ENCODE measurements around the gene TTN. TPM values are rescaled to one million over a fixed set of nuclear protein-coding genes. Genes with fewer than 3 reads are reported as not detected.

TTN gene
- total RNA-seq, 1 experiment from 2014 or later: 0.13 TPM

DNA sequence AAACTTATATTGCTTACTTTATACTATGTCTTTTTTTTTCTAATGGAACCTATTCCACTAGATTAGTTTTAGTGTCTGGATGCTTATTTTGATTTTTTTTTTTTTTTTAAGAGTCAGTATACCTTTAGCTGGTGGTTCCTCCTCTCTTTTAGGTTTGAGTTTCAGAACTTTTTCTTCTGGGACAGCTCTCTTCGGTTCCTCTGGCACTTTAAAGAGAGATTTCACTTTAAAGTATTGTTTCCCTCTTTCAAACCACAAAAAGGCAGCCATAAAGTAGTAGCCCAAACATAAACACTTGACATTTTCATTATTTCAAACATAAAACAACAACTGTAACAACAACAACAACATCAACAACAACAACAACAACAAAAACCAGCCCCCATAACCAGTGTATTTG, 123.3 kb downstream of the TTN start:
- Histone ChIP-seq H3K9me3 (ENCODE audit: control insufficient read depth, insufficient read depth, low read depth, low read length) (no peaks in the 10 kb centered on the region), H3K27ac (ENCODE audit: low read length) (no peak overlapping the region), H3K4me1 (ENCODE audit: control insufficient read depth, insufficient read depth, low read length) (no peaks in the 10 kb centered on the region), H3K27me3 (ENCODE audit: control insufficient read depth, insufficient read depth, low read length) (0 out of 2 replicates have a peak, but pooled peaks cover 4% of the 10 kb centered on the region), H3K4me3 (ENCODE audit: low read depth in 2 of 2, low read length in 2 of 2) (no peak overlapping the region), H3K36me3 (ENCODE audit: control insufficient read depth, insufficient read depth, low read length) (no peaks in the 10 kb centered on the region)
- POLR2A ChIA-PET: no interaction called here
- in situ Hi-C loops (cut with HindIII; ENCODE audit: low pct_unique_long_range_greater_than_20kb, low sequenced_read_pairs) (no loop called here), intact Hi-C loops (cut with micrococcal nuclease; ENCODE audit: unreplicated experiment) (no loop called here)
- DNase-seq (ENCODE audit: low read depth, low spot score) (no peak), ATAC-seq (no peak)
- no peak for TF ChIP-seq TCF7L2 (IDR thresholded peaks at IDR 0.05; ENCODE audit: low read depth, low read length)
- TF ChIP-seq SIN3A (IDR thresholded peaks at IDR 0.05; ENCODE audit: borderline replicate concordance, insufficient read depth, low read depth, low read length): no peak
- no peak for TF ChIP-seq POLR2AphosphoS5 (IDR thresholded peaks at IDR 0.05; ENCODE audit: low read depth, low read length)
- TF ChIP-seq, protein P1, sequence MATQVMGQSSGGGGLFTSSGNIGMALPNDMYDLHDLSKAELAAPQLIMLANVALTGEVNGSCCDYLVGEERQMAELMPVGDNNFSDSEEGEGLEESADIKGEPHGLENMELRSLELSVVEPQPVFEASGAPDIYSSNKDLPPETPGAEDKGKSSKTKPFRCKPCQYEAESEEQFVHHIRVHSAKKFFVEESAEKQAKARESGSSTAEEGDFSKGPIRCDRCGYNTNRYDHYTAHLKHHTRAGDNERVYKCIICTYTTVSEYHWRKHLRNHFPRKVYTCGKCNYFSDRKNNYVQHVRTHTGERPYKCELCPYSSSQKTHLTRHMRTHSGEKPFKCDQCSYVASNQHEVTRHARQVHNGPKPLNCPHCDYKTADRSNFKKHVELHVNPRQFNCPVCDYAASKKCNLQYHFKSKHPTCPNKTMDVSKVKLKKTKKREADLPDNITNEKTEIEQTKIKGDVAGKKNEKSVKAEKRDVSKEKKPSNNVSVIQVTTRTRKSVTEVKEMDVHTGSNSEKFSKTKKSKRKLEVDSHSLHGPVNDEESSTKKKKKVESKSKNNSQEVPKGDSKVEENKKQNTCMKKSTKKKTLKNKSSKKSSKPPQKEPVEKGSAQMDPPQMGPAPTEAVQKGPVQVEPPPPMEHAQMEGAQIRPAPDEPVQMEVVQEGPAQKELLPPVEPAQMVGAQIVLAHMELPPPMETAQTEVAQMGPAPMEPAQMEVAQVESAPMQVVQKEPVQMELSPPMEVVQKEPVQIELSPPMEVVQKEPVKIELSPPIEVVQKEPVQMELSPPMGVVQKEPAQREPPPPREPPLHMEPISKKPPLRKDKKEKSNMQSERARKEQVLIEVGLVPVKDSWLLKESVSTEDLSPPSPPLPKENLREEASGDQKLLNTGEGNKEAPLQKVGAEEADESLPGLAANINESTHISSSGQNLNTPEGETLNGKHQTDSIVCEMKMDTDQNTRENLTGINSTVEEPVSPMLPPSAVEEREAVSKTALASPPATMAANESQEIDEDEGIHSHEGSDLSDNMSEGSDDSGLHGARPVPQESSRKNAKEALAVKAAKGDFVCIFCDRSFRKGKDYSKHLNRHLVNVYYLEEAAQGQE (IDR thresholded peaks at IDR 0.05; ENCODE audit: insufficient read depth in 1 of 2, low read depth in 2 of 2, low read length in 1 of 2): no peak
- TF ChIP-seq CTCF (IDR thresholded peaks at IDR 0.05): no peak
- BruUV-seq (replicated peaks): no TSS peak
- CTCF ChIA-PET: no interaction called here

DNA sequence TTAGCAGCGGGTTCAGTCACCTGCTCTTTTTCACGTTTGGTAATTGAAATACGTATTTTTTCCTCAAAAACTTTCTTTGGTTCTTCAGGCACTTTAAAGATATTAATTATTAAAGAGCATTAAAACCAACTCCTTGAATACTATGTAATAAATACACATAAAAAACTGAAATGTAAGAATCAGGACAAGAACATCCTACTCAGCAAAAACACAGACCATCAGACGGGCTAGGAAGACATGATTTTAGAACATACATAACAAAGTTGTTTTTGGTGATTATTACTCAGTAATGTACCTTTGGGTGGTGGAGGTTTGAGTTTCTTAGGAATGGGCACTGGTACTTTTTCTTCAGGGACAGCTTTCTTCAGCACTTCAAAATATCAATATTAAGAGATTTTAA, 126.1 kb downstream of the TTN start:
- DNase-seq (ENCODE audit: low read depth, low spot score) (no peak), ATAC-seq (no peak)
- Histone ChIP-seq H3K36me3 (ENCODE audit: control insufficient read depth, insufficient read depth, low read length) (no peaks in the 10 kb centered on the region), H3K4me1 (ENCODE audit: control insufficient read depth, insufficient read depth, low read length) (no peaks in the 10 kb centered on the region), H3K9me3 (ENCODE audit: control insufficient read depth, insufficient read depth, low read depth, low read length) (no peaks in the 10 kb centered on the region), H3K27ac (ENCODE audit: low read length) (no peak overlapping the region), H3K4me3 (ENCODE audit: low read depth in 2 of 2, low read length in 2 of 2) (no peak overlapping the region), H3K27me3 (ENCODE audit: control insufficient read depth, insufficient read depth, low read length) (0 out of 2 replicates have a peak, but pooled peaks cover 4% of the 10 kb centered on the region)
- BruUV-seq (replicated peaks): no TSS peak
- no peak for TF ChIP-seq TCF7L2 (IDR thresholded peaks at IDR 0.05; ENCODE audit: low read depth, low read length)
- TF ChIP-seq, protein P1 (IDR thresholded peaks at IDR 0.05; ENCODE audit: insufficient read depth in 1 of 2, low read depth in 2 of 2, low read length in 1 of 2): no peak
- TF ChIP-seq CTCF (IDR thresholded peaks at IDR 0.05): no peak
- no peak for TF ChIP-seq POLR2AphosphoS5 (IDR thresholded peaks at IDR 0.05; ENCODE audit: low read depth, low read length)
- TF ChIP-seq SIN3A (IDR thresholded peaks at IDR 0.05; ENCODE audit: borderline replicate concordance, insufficient read depth, low read depth, low read length): no peak
- intact Hi-C loops (cut with micrococcal nuclease; ENCODE audit: unreplicated experiment): no loop called here
- POLR2A ChIA-PET: no interaction called here
- in situ Hi-C loops (cut with HindIII; ENCODE audit: low pct_unique_long_range_greater_than_20kb, low sequenced_read_pairs): no loop called here
- CTCF ChIA-PET: no interaction called here

Measured in Panc1 (cell line).